Fibroblast of skin of left quadriceps (primary cell): ENCODE data around the gene FAM89B.
"Not testable (repeated sequence)": the region's sequence is repeated elsewhere in the genome, so short reads cannot be mapped to it uniquely, and the experiment has no call there.

Experiments
- DNase-seq, 2 experiments: peaks; one replicate each; pipeline ENCODE4 v3.0.0-alpha.2; 2013; ENCODE audit warnings: low read depth in 2 of 2

Gene FAM89B

DNA sequence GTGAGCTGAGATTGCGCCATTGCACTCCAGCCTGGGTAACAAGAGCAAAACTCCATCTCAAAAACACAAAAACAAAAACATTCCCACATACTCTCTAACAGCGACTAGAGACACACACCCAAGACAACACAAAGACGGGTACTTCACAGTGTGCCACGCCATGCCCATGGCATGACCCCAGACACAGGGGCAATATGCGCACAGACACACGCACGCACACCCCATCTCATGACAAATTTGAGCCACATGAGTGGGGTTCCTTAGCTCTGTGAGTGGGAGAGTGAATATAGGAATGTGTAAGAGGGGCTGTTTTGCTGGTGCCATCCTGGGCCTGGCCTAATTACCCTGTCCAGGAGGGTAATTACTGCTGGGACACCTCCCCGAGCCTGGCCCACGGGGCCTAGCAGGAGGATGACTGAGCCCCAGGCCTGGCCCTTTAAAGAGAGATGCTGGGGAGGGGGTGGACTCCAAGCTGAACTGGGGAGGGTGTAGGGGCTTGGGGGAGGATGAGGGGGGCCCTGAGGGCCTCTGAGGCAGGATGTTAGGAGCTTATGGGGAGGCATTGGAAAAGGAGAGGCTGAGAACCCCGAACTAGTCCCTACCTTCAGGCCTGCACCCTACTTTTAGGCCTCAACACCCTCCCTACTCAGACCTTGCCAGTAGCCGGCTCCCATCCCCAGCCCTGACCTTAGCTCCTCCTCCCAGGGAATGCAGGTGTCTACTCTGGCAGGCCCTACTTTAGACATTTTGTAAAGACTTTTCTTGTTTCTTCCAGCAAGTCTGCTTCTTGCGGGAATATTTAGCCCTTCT, 15.7 kb upstream of the FAM89B start:
- DNase-seq: no peak

- DNase-seq: no peak
Measured at GRCh38 chr11:65557280-65558001, 14.9 kb upstream of the FAM89B start.

DNA sequence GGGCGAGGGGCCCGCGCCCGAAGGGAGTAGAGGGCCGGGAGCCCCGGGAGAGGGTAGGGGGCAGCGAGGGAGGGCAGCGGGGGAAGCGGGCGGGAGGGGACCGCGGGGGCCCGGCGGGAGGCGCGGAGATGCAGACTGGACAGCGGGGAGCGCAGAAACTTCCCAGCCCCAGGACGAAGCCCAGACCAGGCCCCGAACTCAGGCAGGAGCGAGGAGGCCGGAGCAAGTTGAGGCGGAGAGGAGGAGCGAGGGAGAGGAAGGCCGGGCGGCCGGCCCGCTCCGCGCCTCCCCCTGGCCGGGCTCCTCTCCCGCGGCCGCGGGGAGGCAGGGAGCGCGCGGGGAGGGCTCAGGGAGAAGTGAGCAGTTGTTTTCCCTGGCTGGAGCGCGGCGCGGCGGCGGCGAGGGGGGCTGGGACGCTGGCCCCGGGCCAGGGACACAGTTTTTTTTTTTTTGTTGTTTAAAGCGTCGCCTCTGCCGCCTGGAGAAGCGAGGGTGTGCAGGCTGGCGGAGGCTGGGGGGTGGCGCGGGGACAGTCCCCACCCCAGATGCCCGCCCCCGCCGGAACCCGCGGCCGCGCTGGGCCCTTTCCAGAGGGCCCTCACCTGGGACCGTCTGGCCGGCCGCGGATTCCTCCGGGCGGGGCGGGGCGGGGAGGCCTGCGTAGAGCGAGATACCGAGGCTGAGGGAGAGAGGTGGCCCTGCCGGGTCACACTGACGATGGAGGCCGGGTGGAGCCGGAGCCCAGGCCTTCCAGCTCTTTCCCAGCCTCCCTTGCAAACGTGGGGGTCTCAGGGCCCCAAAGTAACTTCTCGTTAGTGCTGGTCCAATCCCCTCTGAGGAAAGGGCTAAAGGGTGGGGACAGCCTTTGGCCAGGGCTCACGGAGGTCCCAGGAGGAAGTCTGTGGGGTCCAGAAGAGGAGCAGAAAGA, 14.1 kb upstream of the FAM89B start, which contains the start of gene LTBP3:
LTBP3 (minus strand) TSS at position 358 of the 928 bp plus-strand sequence. CDS start 400 bp downstream, outside the sequence.
- peak; percentile 65 to 70 for DNase-seq

- DNase-seq: no peak
Measured at GRCh38 chr11:65558930-65559509, 13.3 kb upstream of the FAM89B start.

- no peak for DNase-seq
Measured at GRCh38 chr11:65559535-65559934, 12.8 kb upstream of the FAM89B start.

DNA sequence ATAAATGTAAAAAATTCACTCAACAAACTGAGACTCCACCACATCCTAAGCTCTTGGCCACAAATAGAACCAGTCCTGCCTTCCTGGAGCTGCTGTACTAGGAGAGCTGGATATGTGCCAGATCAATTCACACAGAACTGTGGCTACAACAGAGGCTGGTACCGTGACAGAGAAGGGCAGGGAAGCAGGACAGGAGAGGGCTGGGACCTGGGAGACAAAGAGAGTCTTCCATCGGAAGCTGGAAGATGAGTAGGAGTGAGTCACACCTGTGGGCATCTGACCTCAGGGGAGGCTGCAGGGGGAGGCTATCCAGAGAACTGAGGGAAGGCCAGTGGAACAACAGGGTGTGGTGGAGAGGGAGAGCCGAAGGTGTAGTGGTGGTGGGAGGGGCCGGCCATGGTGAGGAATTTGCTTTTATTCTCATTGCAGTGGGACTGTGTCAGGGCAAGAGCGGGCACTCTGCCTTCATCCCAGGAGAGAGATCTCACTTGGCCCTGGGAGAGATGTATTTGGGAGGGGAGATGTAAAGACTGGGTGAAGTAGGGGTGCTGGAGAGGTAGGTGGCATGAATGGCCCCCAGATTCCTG, 12.3 kb upstream of the FAM89B start:
- DNase-seq: no peak

GRCh38 chr11:65560555-65561418, 11.6 kb upstream of the FAM89B start:
- DNase-seq: no peak

- DNase-seq: no peak
Measured at GRCh38 chr11:65562020-65562419, 10.3 kb upstream of the FAM89B start.

GRCh38 chr11:65562788-65563187, 9.6 kb upstream of the FAM89B start:
- no peak for DNase-seq

DNA sequence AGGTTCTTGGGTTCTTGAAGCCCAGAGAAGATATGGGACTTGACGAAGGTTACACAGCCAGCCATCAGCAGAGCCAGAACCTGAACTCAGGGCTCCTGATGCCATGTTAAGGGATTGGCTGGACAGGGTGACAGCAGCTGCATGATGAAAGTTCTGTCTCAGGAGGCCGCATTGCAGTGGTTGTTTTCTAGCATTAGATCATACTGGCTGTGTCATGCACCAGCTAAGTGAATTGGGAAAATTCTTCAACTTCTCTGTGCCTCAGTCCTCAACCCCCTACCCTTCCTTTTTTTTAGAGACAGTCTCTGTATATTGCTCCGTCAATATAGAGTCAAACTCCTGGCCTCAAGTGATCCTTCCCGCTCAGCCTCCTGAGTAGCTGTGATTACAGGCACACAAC, 8.7 kb upstream of the FAM89B start:
- DNase-seq: no peak

- not testable (repeated sequence) for DNase-seq
Measured at GRCh38 chr11:65564879-65565559, 7.3 kb upstream of the FAM89B start.

GRCh38 chr11:65565624-65566453, 6.5 kb upstream of the FAM89B start:
- DNase-seq: no peak

DNA sequence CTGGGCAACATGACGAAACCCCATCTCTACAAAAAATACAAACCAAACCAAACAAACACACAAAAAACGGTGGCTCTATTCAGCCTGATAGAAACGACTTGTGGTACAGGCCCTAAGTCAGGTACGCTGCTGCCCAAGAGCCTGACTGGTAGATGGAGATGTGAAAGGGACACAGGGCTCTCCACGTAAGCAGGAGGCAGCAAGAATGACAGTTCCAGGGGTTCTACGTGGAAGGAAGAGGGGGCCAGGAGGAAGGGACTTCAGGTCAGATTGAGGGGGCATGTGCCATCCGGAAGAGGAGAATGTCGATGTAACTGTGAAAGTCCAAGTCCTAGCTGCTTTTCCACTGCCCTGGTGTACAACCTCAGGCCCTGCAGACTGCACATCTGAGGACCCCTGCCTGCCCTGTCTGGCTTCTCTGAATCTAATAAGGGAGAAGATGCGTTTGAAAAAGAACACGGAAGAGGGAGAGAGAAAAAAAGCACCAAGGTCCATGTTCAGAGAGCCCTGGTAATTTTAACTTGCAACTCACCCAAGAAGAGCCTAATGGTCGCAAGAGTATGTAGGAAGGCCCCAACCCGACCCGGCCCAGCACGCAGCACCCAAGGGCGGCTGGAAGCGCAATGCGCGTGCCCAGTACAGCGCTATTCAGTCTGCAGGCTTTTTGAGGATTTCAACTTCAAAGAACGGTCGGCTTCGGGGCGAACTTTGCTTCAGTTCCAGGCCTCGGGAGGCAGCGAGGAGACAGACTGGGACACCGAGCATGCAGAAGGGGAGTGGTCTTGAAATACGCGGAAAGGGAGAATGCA, 3.0 kb upstream of the FAM89B start:
- DNase-seq: no peak

GRCh38 chr11:65569973-65570918, 2.1 kb upstream of the FAM89B start, which contains the start of gene ZNRD2:
Gene ZNRD2 (plus strand): TSS chr11:65570477. CDS start chr11:65570492, 15 bp downstream.
- peak; percentile 96 for DNase-seq

GRCh38 chr11:65571420-65571819, 918 bp upstream of the FAM89B start:
- DNase-seq: no peak

GRCh38 chr11:65571940-65572339, 398 bp upstream of the FAM89B start:
- DNase-seq: no peak
